Keratinocyte (primary cell): ENCODE measurements around the gene TLE1.

ENCODE experiments used
- EZH2 ChIP-seq: IDR thresholded peaks from one replicate; pipeline ENCODE4 v1.6.1; 2012; ENCODE audit warnings: inconsistent platforms, mild to moderate bottlenecking, low read length, moderate library complexity
- TF ChIP-seq, protein P1 (sequence below), 3 experiments: IDR thresholded peaks in 1 of 3; conservative IDR thresholded peaks in 1 of 3; optimal IDR thresholded peaks in 1 of 3; 2 replicates in 2 of 3; 3 replicates in 1 of 3; pipeline versions ENCODE3 to v1.5.1; 2011; ENCODE audit warnings: low read length in 3 of 3, mild to moderate bottlenecking in 3 of 3, moderate library complexity in 2 of 3, control low read depth in 1 of 3, inconsistent platforms in 1 of 3; ENCODE audit not compliant: insufficient read depth in 2 of 3; ENCODE audit errors: extremely low read depth in 1 of 3

DNA sequence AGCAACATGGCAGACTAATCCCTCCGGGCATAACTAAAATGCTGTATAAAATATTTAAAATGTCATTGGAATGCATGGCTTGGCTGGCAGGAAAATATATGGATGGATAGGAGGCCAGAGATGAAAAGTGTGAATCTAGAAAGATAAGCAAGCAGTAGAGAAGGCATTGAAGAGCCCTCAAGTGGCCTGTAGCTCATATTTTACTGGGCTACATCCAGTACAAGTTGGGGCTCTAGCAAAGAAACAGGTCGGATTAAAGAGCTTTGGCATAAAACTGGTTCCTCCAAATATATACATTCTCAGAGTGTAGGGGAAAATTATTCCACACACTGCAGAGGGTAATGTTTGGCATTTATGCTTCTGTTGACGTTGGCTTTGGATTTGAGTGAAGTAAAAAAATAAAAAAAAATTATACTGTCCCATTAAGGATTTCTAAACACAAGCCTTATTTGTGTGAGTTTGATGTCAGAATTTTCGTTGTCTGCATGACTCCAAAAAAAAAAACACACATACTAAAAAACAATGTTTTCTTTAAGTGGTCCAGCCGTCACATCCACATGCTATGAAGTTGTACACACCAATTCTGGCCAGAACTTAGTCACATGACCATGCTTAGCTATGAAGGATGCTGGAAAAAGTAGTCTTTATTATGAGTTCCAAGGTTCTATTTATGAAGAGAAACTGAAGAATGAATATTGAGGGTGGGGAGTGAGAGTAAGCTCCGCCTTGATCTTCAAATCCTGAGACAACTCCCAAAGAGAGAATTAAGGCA, 147.0 kb downstream of the TLE1 start:
- TF ChIP-seq, protein P1, sequence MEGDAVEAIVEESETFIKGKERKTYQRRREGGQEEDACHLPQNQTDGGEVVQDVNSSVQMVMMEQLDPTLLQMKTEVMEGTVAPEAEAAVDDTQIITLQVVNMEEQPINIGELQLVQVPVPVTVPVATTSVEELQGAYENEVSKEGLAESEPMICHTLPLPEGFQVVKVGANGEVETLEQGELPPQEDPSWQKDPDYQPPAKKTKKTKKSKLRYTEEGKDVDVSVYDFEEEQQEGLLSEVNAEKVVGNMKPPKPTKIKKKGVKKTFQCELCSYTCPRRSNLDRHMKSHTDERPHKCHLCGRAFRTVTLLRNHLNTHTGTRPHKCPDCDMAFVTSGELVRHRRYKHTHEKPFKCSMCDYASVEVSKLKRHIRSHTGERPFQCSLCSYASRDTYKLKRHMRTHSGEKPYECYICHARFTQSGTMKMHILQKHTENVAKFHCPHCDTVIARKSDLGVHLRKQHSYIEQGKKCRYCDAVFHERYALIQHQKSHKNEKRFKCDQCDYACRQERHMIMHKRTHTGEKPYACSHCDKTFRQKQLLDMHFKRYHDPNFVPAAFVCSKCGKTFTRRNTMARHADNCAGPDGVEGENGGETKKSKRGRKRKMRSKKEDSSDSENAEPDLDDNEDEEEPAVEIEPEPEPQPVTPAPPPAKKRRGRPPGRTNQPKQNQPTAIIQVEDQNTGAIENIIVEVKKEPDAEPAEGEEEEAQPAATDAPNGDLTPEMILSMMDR (optimal IDR thresholded peaks at IDR 0.05 in 1 of 3, IDR thresholded peaks at IDR 0.05 in 1 of 3, conservative IDR thresholded peaks at IDR 0.05 in 1 of 3; ENCODE audit: extremely low read depth in 1 of 3, insufficient read depth in 2 of 3, low read length in 3 of 3): no peak
- TF ChIP-seq EZH2: no peak
